ENCODE data around the gene LCE2A. TPM values are rescaled to one million over a fixed set of nuclear protein-coding genes. Genes with fewer than 3 reads are reported as not detected.
A peak's percentile ranks its signal among the peaks of the same experiment; 100 is the strongest.

Gene LCE2A
- total and polyA plus RNA-seq, 9 of the 15 experiments (the other 6 are each of a cell fraction or from before 2014, with no cell fraction given): not detected

- no peak for FAIRE-seq
- 12% methylated on average over 6 of the region's 6 CpGs for WGBS (ENCODE audit: insufficient coverage, low coverage, missing lambda C conversion rate)
- Histone ChIP-seq H2AFZ (ENCODE audit: low read depth, low read length) (peak overlapping the region; percentile 59), H3K9ac (ENCODE audit: insufficient read depth in 1 of 2, low read depth in 2 of 2, low read length in 2 of 2) (no peak overlapping the region), H3K4me2 (ENCODE audit: insufficient read depth, low read length) (peak overlapping the region; percentile 29; the same call in 1 of the 2 replicates), H3K9me1 (ENCODE audit: control insufficient read depth, insufficient read depth, low read length) (no peaks in the 10 kb centered on the region), H3K27me3 (ENCODE audit: control insufficient read depth in 2 of 2, insufficient read depth in 2 of 2, low read length in 2 of 2) (no peaks in the 10 kb centered on the region), H3K9me3 (replicated peaks; ENCODE audit: control insufficient read depth, insufficient read depth, low read depth, low read length) (no peaks in the 10 kb centered on the region), H4K20me1 (replicated peaks; ENCODE audit: control insufficient read depth, insufficient read depth, low read length) (no peaks in the 10 kb centered on the region), H3K36me3 (ENCODE audit: control insufficient read depth, insufficient read depth, low read length) (no peaks in the 10 kb centered on the region), H3K27ac (ENCODE audit: extremely low read depth, low read depth, low read length) (no peak overlapping the region), H3K79me2 (ENCODE audit: control insufficient read depth, insufficient read depth, low read length) (no peaks in the 10 kb centered on the region), H3K4me1 (replicated peaks in 1 of 2; ENCODE audit: control insufficient read depth in 2 of 2, insufficient read depth in 2 of 2, low read length in 2 of 2) (no peaks in the 10 kb centered on the region), H3K4me3 (no peak overlapping the region)
- no TSS peak for BruUV-seq (replicated peaks)
- ChIA-PET CTCF (ENCODE audit: low intra/inter-chr PET ratio) (no interaction called here), POLR2A (no interaction called here)
- intact Hi-C loops (cut with micrococcal nuclease) (loop anchor here (10.0 kb wide), 1 partner anchor 91 kb away; no protein-coding TSS in a partner anchor), in situ Hi-C loops (cut with MboI) (no loop called here)
- ATAC-seq: no peak; the same call in 2 of the 3 replicates
- no peak for DNase-seq (ENCODE audit: extremely low read depth in 1 of 4, low spot score in 3 of 4)
- TF ChIP-seq NR2C1 (IDR thresholded peaks at IDR 0.05) (no peak), NR2C1 (tag; IDR thresholded peaks at IDR 0.05) (no peak), CC2D1A (IDR thresholded peaks at IDR 0.05) (no peak), ZNF384 (IDR thresholded peaks at IDR 0.05; ENCODE audit: low read depth, low read length) (no peak), RBM39 (optimal IDR thresholded peaks at IDR 0.05; ENCODE audit: low read depth, low read length) (no peak), ZKSCAN8 (CRISPR knock-in tag; IDR thresholded peaks at IDR 0.05) (no peak), L3MBTL2 (IDR thresholded peaks at IDR 0.05) (no peak), FOXA1 (IDR thresholded peaks at IDR 0.05; ENCODE audit: borderline replicate concordance) (no peak), PTTG1 (tag; IDR thresholded peaks at IDR 0.05; ENCODE audit: low read depth) (no peak), ZMIZ1 (IDR thresholded peaks at IDR 0.05; ENCODE audit: low read depth in 2 of 2, low read length in 2 of 2) (no peak), ZSCAN29 (IDR thresholded peaks at IDR 0.05) (no peak), ASH1L (IDR thresholded peaks at IDR 0.05; ENCODE audit: borderline replicate concordance, low read depth, partially characterized antibody) (no peak), RAD21 (CRISPR knock-in tag; conservative IDR thresholded peaks at IDR 0.05 in 1 of 2, IDR thresholded peaks at IDR 0.05 in 1 of 2) (no peak), MTA1 (IDR thresholded peaks at IDR 0.05; ENCODE audit: borderline replicate concordance) (no peak)
Observed at GRCh38 chr1:152745765-152746444, 47.8 kb downstream of the LCE2A start.

Measured in K562 (cell line).